Skeletal muscle cell (primary cell): ENCODE results near the gene SIT1.
"Not testable (repeated sequence)": the region's sequence is repeated elsewhere in the genome, so short reads cannot be mapped to it uniquely, and the experiment has no call there.

Experiments used
- DNase-seq: peaks from one replicate; pipeline ENCODE4 v3.0.0-alpha.2; 2010; ENCODE audit warnings: low read depth
- H3K4me3 ChIP-seq: 2 replicates; pipeline ENCODE4 v1.5.1; 2011; ENCODE audit warnings: low read depth, mild to moderate bottlenecking, control low read depth, low read length, moderate library complexity

The SIT1 gene

GRCh38 chr9:35612066-35612465 lies 38.7 kb downstream of the SIT1 start:
- not testable (repeated sequence) for DNase-seq

GRCh38 chr9:35611230-35611797 lies 39.4 kb downstream of the SIT1 start:
- no peak for DNase-seq
- no peak overlapping the region for H3K4me3 ChIP-seq

More at GRCh38 chr9:35612066-35612465, 38.7 kb downstream of the SIT1 start:
- not testable (repeated sequence) for H3K4me3 ChIP-seq

GRCh38 chr9:35609820-35610163 lies 40.9 kb downstream of the SIT1 start:
- DNase-seq, result no peak
- no peak overlapping the region for H3K4me3 ChIP-seq

- peak; percentile 53 for DNase-seq
Observed at GRCh38 chr9:35609001-35609819, 41.5 kb downstream of the SIT1 start.

GRCh38 chr9:35608221-35608620 lies 42.5 kb downstream of the SIT1 start:
- no peak for DNase-seq
- H3K4me3 ChIP-seq, result no peak overlapping the region

More at GRCh38 chr9:35609001-35609819, 41.5 kb downstream of the SIT1 start:
- no peak overlapping the region for H3K4me3 ChIP-seq

GRCh38 chr9:35606726-35607125 lies 44.0 kb downstream of the SIT1 start:
- H3K4me3 ChIP-seq, result no peak overlapping the region
- DNase-seq, result no peak

GRCh38 chr9:35606138-35606504 lies 44.6 kb downstream of the SIT1 start:
- no peak for DNase-seq

GRCh38 chr9:35605351-35606137 lies 45.2 kb downstream of the SIT1 start:
- DNase-seq, result no peak
- peak overlapping the region; percentile 75 for H3K4me3 ChIP-seq

More at GRCh38 chr9:35606138-35606504, 44.6 kb downstream of the SIT1 start:
- H3K4me3 ChIP-seq, result peak overlapping the region; percentile 75

- peak within 1 kb of the TSS; percentile 75 for H3K4me3 ChIP-seq
- no peak for DNase-seq
Observed at GRCh38 chr9:35604578-35605350, 46.0 kb downstream of the SIT1 start, which contains the start of gene TESK1. TSS of gene TESK1 (plus strand) at chr9:35605262. CDS start at chr9:35605620, 358 bp downstream.

GRCh38 chr9:35603986-35604577 lies 46.6 kb downstream of the SIT1 start:
- peak; percentile 98 for DNase-seq
- H3K4me3 ChIP-seq, result peak overlapping the region; percentile 75

- peak; percentile 79 for DNase-seq
- peak overlapping the region; percentile 56 for H3K4me3 ChIP-seq
Observed at GRCh38 chr9:35603506-35603985, 47.2 kb downstream of the SIT1 start.

GRCh38 chr9:35599763-35600604 lies 50.7 kb downstream of the SIT1 start:
- H3K4me3 ChIP-seq, result no peak overlapping the region
- no peak for DNase-seq
